Neural progenitor cell (in vitro differentiated cells): ENCODE data around the gene ARHGAP29.
"Not testable (repeated sequence)": the region's sequence is repeated elsewhere in the genome, so short reads cannot be mapped to it uniquely, and the experiment has no call there.

Experiments used
- EZH2 ChIP-seq: fragments of 200-600 bp; sonication (generic); IDR thresholded peaks from 2 replicates; pipeline ENCODE4 v1.6.1; 2017; ENCODE audit warnings: antibody characterized with exemption, mild to moderate bottlenecking, moderate library complexity
- EZH2phosphoT487 ChIP-seq: fragments of 200-600 bp; sonication (generic); IDR thresholded peaks from 2 replicates; pipeline ENCODE4 v1.6.1; 2017; ENCODE audit warnings: antibody characterized with exemption
- TF ChIP-seq, protein P1 (sequence below): fragments of 200-600 bp; sonication (generic); IDR thresholded peaks from 2 replicates; pipeline ENCODE4 v1.5.1; 2017; ENCODE audit warnings: antibody characterized with exemption, mild to moderate bottlenecking

DNA sequence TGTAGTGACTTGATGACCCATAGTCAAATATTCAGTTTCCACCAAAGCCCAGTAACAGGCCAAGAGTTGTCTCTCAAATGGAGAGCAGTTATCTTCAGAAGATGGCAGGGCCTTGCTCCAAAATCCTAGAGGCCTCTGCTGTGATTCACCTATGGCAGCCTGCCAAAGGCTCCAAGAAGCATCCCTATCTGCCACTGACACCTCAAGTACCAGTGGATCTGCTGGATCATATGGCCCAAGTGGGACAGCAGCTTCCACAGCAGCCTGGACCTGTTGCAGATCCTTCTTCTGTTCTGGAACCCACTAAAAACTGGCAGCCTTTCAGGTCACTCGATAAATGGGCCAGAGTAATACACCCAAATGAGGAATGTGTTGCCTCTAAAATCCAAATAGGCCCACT is 73.3 kb downstream of the ARHGAP29 start:
- TF ChIP-seq EZH2, EZH2phosphoT487: not testable (repeated sequence)
- TF ChIP-seq, protein P1, sequence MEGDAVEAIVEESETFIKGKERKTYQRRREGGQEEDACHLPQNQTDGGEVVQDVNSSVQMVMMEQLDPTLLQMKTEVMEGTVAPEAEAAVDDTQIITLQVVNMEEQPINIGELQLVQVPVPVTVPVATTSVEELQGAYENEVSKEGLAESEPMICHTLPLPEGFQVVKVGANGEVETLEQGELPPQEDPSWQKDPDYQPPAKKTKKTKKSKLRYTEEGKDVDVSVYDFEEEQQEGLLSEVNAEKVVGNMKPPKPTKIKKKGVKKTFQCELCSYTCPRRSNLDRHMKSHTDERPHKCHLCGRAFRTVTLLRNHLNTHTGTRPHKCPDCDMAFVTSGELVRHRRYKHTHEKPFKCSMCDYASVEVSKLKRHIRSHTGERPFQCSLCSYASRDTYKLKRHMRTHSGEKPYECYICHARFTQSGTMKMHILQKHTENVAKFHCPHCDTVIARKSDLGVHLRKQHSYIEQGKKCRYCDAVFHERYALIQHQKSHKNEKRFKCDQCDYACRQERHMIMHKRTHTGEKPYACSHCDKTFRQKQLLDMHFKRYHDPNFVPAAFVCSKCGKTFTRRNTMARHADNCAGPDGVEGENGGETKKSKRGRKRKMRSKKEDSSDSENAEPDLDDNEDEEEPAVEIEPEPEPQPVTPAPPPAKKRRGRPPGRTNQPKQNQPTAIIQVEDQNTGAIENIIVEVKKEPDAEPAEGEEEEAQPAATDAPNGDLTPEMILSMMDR, result not testable (repeated sequence)
